ENCODE measurements around the gene JKAMP.

DNA sequence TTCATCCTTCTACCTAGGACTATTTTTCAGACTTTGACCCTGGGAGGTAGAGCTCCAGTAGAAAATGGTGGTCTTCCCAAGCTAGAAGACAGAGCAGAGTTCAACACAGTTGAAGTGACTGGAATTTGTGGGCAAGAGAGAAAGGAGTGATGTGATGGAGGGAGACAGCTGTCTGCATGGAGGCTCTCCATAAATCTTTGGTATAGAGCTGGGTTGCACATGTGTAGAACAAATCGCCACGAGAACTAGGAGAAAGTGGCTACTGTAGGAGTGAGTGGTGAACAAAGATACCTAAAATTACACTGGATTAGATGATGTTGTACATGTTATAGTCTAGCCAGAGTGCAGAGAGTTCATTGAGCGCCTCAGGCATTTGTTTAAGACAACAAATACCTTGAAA, 33.6 kb upstream of the JKAMP start:
- TF ChIP-seq, protein P1, sequence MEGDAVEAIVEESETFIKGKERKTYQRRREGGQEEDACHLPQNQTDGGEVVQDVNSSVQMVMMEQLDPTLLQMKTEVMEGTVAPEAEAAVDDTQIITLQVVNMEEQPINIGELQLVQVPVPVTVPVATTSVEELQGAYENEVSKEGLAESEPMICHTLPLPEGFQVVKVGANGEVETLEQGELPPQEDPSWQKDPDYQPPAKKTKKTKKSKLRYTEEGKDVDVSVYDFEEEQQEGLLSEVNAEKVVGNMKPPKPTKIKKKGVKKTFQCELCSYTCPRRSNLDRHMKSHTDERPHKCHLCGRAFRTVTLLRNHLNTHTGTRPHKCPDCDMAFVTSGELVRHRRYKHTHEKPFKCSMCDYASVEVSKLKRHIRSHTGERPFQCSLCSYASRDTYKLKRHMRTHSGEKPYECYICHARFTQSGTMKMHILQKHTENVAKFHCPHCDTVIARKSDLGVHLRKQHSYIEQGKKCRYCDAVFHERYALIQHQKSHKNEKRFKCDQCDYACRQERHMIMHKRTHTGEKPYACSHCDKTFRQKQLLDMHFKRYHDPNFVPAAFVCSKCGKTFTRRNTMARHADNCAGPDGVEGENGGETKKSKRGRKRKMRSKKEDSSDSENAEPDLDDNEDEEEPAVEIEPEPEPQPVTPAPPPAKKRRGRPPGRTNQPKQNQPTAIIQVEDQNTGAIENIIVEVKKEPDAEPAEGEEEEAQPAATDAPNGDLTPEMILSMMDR (IDR thresholded peaks at IDR 0.05; ENCODE audit: low read length) = no peak
- no peak for TF ChIP-seq EZH2 (optimal IDR thresholded peaks at IDR 0.05; ENCODE audit: low read depth, low read length)
